SK-N-SH treated with all-trans-retinoic acid at 6 μM for 48 hours (cell line): ENCODE data around the gene TLN1.

Source experiments
- ATAC-seq: fragments of 200-7000 bp; cut with Tn5 transposase; 3 replicates; pipeline ENCODE4 v1.9.1; 2020; ENCODE audit warnings: mild to moderate bottlenecking, moderate library complexity
- BACH2 ChIP-seq: fragments of 250-450 bp; sonication (Bioruptor Pico); IDR thresholded peaks from 2 replicates; pipeline ENCODE4 v1.9.0; 2021; ENCODE audit warnings: mild to moderate bottlenecking, borderline replicate concordance
- CREB5 ChIP-seq: fragments of 250-450 bp; sonication (Bioruptor Pico); IDR thresholded peaks from 2 replicates; pipeline ENCODE4 v1.5.1; 2020; ENCODE audit warnings: low read depth, mild to moderate bottlenecking, moderate library complexity
- CSDC2 ChIP-seq: fragments of 250-450 bp; sonication (Bioruptor Pico); IDR thresholded peaks from 2 replicates; pipeline ENCODE4 v1.5.0; 2020; ENCODE audit warnings: mild to moderate bottlenecking, moderate library complexity
- CSRNP3 ChIP-seq: fragments of 250-450 bp; sonication (Bioruptor Pico); IDR thresholded peaks from 2 replicates; pipeline ENCODE4 v1.5.1; 2021; ENCODE audit warnings: mild to moderate bottlenecking, moderate library complexity
- ESRRG ChIP-seq: fragments of 250-450 bp; sonication (Bioruptor Pico); IDR thresholded peaks from 2 replicates; pipeline ENCODE4 v1.6.1; 2021; ENCODE audit warnings: mild to moderate bottlenecking
- GLIS3 ChIP-seq: fragments of 250-450 bp; sonication (Bioruptor Pico); IDR thresholded peaks from 2 replicates; pipeline ENCODE4 v1.5.0; 2020; ENCODE audit warnings: mild to moderate bottlenecking, moderate library complexity
- ISL1 ChIP-seq: fragments of 250-450 bp; sonication (Bioruptor Pico); IDR thresholded peaks from 2 replicates; pipeline ENCODE4 v2.1.2; 2022; ENCODE audit warnings: mild to moderate bottlenecking, moderate library complexity
- OSR1 ChIP-seq: fragments of 250-450 bp; sonication (Bioruptor Pico); IDR thresholded peaks from 2 replicates; pipeline ENCODE4 v1.8.0; 2022; ENCODE audit warnings: moderate library complexity, mild to moderate bottlenecking, inconsistent platforms
- PATZ1 ChIP-seq: fragments of 250-450 bp; sonication (Bioruptor Pico); IDR thresholded peaks from 2 replicates; pipeline ENCODE4 v1.8.0; 2020; ENCODE audit warnings: mild to moderate bottlenecking, moderate library complexity, borderline replicate concordance
- POU6F1 ChIP-seq: fragments of 250-450 bp; sonication (Bioruptor Pico); IDR thresholded peaks from 2 replicates; pipeline ENCODE4 v1.8.0; 2021; ENCODE audit warnings: low read depth, mild to moderate bottlenecking, moderate library complexity, borderline replicate concordance
- PPARA ChIP-seq: fragments of 250-450 bp; sonication (Bioruptor Pico); IDR thresholded peaks from 2 replicates; pipeline ENCODE4 v1.5.0; 2020; ENCODE audit warnings: mild to moderate bottlenecking, borderline replicate concordance
- RARB ChIP-seq: fragments of 250-450 bp; sonication (Bioruptor Pico); IDR thresholded peaks from 2 replicates; pipeline ENCODE4 v1.8.0; 2021; ENCODE audit warnings: mild to moderate bottlenecking, moderate library complexity
- SNAI2 ChIP-seq: fragments of 250-450 bp; sonication (Bioruptor Pico); IDR thresholded peaks from 2 replicates; pipeline ENCODE4 v1.5.0; 2020; ENCODE audit warnings: mild to moderate bottlenecking, moderate library complexity
- TCF4 ChIP-seq: fragments of 250-450 bp; sonication (Bioruptor Pico); IDR thresholded peaks from 2 replicates; pipeline ENCODE4 v1.8.0; 2021; ENCODE audit warnings: mild to moderate bottlenecking, moderate library complexity, borderline replicate concordance
- TOX ChIP-seq: fragments of 250-450 bp; sonication (Bioruptor Pico); IDR thresholded peaks from 2 replicates; pipeline ENCODE4 v1.8.0; 2021; ENCODE audit warnings: mild to moderate bottlenecking, moderate library complexity, borderline replicate concordance
- TSHZ2 ChIP-seq: fragments of 250-450 bp; sonication (Bioruptor Pico); IDR thresholded peaks from 2 replicates; pipeline ENCODE4 v1.5.0; 2020; ENCODE audit warnings: mild to moderate bottlenecking, moderate library complexity
- ZC3H10 ChIP-seq: fragments of 250-450 bp; sonication (Bioruptor Pico); IDR thresholded peaks from 2 replicates; pipeline ENCODE4 v1.5.1; 2021; ENCODE audit warnings: mild to moderate bottlenecking, moderate library complexity
- ZFP3 ChIP-seq: fragments of 250-450 bp; sonication (Bioruptor Pico); IDR thresholded peaks from 2 replicates; pipeline ENCODE4 v1.5.0; 2020; ENCODE audit warnings: mild to moderate bottlenecking, moderate library complexity
- ZNF565 ChIP-seq: fragments of 450-650 bp; formaldehyde crosslinking; conservative IDR thresholded peaks from 2 replicates; pipeline ENCODE4 v1.5.0; 2020; ENCODE audit warnings: low read depth, mild to moderate bottlenecking, moderate library complexity
- ZNF70 ChIP-seq: fragments of 450-650 bp; formaldehyde crosslinking; IDR thresholded peaks from 2 replicates; pipeline ENCODE4 v1.5.0; 2020; ENCODE audit warnings: mild to moderate bottlenecking, moderate library complexity
- ZNF8 ChIP-seq: fragments of 450-650 bp; formaldehyde crosslinking; IDR thresholded peaks from 2 replicates; pipeline ENCODE4 v1.5.0; 2020; ENCODE audit warnings: mild to moderate bottlenecking, moderate library complexity

Gene TLN1

GRCh38 chr9:35738186-35738585, 6.2 kb upstream of the TLN1 start:
- TF ChIP-seq TCF4 (CRISPR knock-in tag) = no peak
- no peak for TF ChIP-seq ZNF70
- TF ChIP-seq BACH2 (CRISPR knock-in tag) = no peak
- no peak for TF ChIP-seq ZFP3 (CRISPR knock-in tag)
- no peak for TF ChIP-seq CSRNP3 (CRISPR knock-in tag)
- no peak for TF ChIP-seq OSR1 (CRISPR knock-in tag)
- no peak for TF ChIP-seq RARB
- TF ChIP-seq ESRRG = no peak
- TF ChIP-seq POU6F1 (CRISPR knock-in tag) = no peak
- no peak for TF ChIP-seq ZC3H10
- no peak for TF ChIP-seq PPARA (CRISPR knock-in tag)
- no peak for TF ChIP-seq CREB5 (CRISPR knock-in tag)
- no peak for ATAC-seq

GRCh38 chr9:35737143-35737542, 5.1 kb upstream of the TLN1 start:
- no peak for ATAC-seq

More at GRCh38 chr9:35737143-35737542, 5.1 kb upstream of the TLN1 start:
- no peak for TF ChIP-seq PPARA (CRISPR knock-in tag)
- TF ChIP-seq PATZ1 (CRISPR knock-in tag) = no peak
- TF ChIP-seq RARB = no peak
- TF ChIP-seq TOX (CRISPR knock-in tag) = no peak
- no peak for TF ChIP-seq OSR1 (CRISPR knock-in tag)
- no peak for TF ChIP-seq TSHZ2 (CRISPR knock-in tag)
- no peak for TF ChIP-seq ZNF8 (CRISPR knock-in tag)
- TF ChIP-seq CSDC2 (CRISPR knock-in tag) = no peak
- TF ChIP-seq ZNF565 (CRISPR knock-in tag) = no peak
- no peak for TF ChIP-seq TCF4 (CRISPR knock-in tag)
- no peak for TF ChIP-seq BACH2 (CRISPR knock-in tag)
- TF ChIP-seq ESRRG = no peak
- no peak for TF ChIP-seq POU6F1 (CRISPR knock-in tag)
- TF ChIP-seq SNAI2 (CRISPR knock-in tag) = no peak
- no peak for TF ChIP-seq GLIS3 (CRISPR knock-in tag)
- TF ChIP-seq CSRNP3 (CRISPR knock-in tag) = no peak
- TF ChIP-seq ZFP3 (CRISPR knock-in tag) = no peak
- TF ChIP-seq ZC3H10 = no peak
- no peak for TF ChIP-seq ZNF70
- TF ChIP-seq ISL1 (CRISPR knock-in tag) = no peak
